Measurements from ENCODE around the gene REXO1. TPM values are rescaled to one million over a fixed set of nuclear protein-coding genes. Genes with fewer than 3 reads are reported as not detected.

REXO1 gene
- total RNA-seq, 1 experiment from 2014 or later, result 56.8 TPM

- H3K23ac ChIP-seq (ENCODE audit: insufficient read length, low read depth, low read length), result no peak overlapping the region
- H2BK20ac ChIP-seq (ENCODE audit: low read depth, low read length, poor library complexity, severe bottlenecking), result no peak overlapping the region
- WGBS (ENCODE audit: extremely low coverage, insufficient read length, low lambda C conversion rate), result no CpG with 5 or more reads among the region's 61 CpGs
- H3K79me2 ChIP-seq (ENCODE audit: insufficient read depth, low read length), result no peaks in the 10 kb centered on the region
- H2BK5ac ChIP-seq (ENCODE audit: insufficient read length, low read length), result no peak overlapping the region
- no peak overlapping the region for H3K27ac ChIP-seq (ENCODE audit: insufficient read length, low read depth, low read length)
- no peaks in the 10 kb centered on the region for H3K4me1 ChIP-seq (ENCODE audit: insufficient read depth, low read length)
- TF ChIP-seq, protein P1, sequence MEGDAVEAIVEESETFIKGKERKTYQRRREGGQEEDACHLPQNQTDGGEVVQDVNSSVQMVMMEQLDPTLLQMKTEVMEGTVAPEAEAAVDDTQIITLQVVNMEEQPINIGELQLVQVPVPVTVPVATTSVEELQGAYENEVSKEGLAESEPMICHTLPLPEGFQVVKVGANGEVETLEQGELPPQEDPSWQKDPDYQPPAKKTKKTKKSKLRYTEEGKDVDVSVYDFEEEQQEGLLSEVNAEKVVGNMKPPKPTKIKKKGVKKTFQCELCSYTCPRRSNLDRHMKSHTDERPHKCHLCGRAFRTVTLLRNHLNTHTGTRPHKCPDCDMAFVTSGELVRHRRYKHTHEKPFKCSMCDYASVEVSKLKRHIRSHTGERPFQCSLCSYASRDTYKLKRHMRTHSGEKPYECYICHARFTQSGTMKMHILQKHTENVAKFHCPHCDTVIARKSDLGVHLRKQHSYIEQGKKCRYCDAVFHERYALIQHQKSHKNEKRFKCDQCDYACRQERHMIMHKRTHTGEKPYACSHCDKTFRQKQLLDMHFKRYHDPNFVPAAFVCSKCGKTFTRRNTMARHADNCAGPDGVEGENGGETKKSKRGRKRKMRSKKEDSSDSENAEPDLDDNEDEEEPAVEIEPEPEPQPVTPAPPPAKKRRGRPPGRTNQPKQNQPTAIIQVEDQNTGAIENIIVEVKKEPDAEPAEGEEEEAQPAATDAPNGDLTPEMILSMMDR (conservative IDR thresholded peaks at IDR 0.05), result no peak
- no peak overlapping the region for H3K18ac ChIP-seq (ENCODE audit: insufficient read length, low read depth, low read length)
- Mint-ChIP-seq H3K4me3 (no peak overlapping the region), H3K36me3 (ENCODE audit: insufficient read depth in 1 of 3, low read depth in 3 of 3) (peaks cover 6 to 28% (median 18%) of the 10 kb centered on the region in 3 experiments), H3K27me3 (ENCODE audit: low read depth) (peaks cover 6% of the 10 kb centered on the region), H3K27ac (no peak overlapping the region), H3K9me3 (no peaks in the 10 kb centered on the region), H3K4me1 (peaks cover 6% of the 10 kb centered on the region in 2 experiments; a peak in 3 of 4 replicates)
- no peak overlapping the region for H2BK15ac ChIP-seq (ENCODE audit: low read depth, low read length)
- no peak overlapping the region for H4K91ac ChIP-seq (ENCODE audit: insufficient read length, low read depth, low read length)
- no peaks in the 10 kb centered on the region for H3K79me1 ChIP-seq (ENCODE audit: insufficient read depth, low read depth, low read length, poor library complexity, severe bottlenecking)
- no peak overlapping the region for H3K4me2 ChIP-seq (ENCODE audit: insufficient read depth, insufficient read length, low read length)
- no peak overlapping the region for H2AFZ ChIP-seq (ENCODE audit: low read length)
- DNase-seq, result no peak
- no peaks in the 10 kb centered on the region for H3K9me3 ChIP-seq (ENCODE audit: control insufficient read depth, low read depth, low read length)
- H3T11ph ChIP-seq (ENCODE audit: low read length), result no peak overlapping the region
- no peak overlapping the region for H2BK12ac ChIP-seq (ENCODE audit: insufficient read length, low read depth, low read length)
- H2BK120ac ChIP-seq (ENCODE audit: low read depth, low read length, poor library complexity, severe bottlenecking), result no peak overlapping the region
- no peak overlapping the region for H3K56ac ChIP-seq (ENCODE audit: insufficient read length, low read depth, low read length)
- H4K20me1 ChIP-seq (ENCODE audit: control insufficient read depth, insufficient read depth, insufficient read length), result peaks cover 2% of the 10 kb centered on the region
- no peak overlapping the region for H3K9ac ChIP-seq (ENCODE audit: extremely low read depth, insufficient read length, low read length)
- H3K14ac ChIP-seq (ENCODE audit: insufficient read depth, low read length), result no peak overlapping the region
- H3K4ac ChIP-seq (ENCODE audit: low read depth, low read length), result no peak overlapping the region
- no peak overlapping the region for H4K8ac ChIP-seq (replicated peaks; ENCODE audit: insufficient read length, low read depth, low read length)
- H3K27me3 ChIP-seq (ENCODE audit: insufficient read depth, low read length), result no peaks in the 10 kb centered on the region
- peaks cover 3% of the 10 kb centered on the region for H3K23me2 ChIP-seq (ENCODE audit: insufficient read length, low read depth, low read length, poor library complexity, severe bottlenecking)
- H2AK5ac ChIP-seq (ENCODE audit: insufficient read length, low read length), result no peak overlapping the region
- no peak overlapping the region for H4K5ac ChIP-seq (ENCODE audit: insufficient read length, low read depth, low read length)
These were observed 32.4 kb downstream of the REXO1 start for GRCh38 chr19:1815605-1816529.
